ENCODE data around the gene TRABD2B.

TRABD2B gene

DNA sequence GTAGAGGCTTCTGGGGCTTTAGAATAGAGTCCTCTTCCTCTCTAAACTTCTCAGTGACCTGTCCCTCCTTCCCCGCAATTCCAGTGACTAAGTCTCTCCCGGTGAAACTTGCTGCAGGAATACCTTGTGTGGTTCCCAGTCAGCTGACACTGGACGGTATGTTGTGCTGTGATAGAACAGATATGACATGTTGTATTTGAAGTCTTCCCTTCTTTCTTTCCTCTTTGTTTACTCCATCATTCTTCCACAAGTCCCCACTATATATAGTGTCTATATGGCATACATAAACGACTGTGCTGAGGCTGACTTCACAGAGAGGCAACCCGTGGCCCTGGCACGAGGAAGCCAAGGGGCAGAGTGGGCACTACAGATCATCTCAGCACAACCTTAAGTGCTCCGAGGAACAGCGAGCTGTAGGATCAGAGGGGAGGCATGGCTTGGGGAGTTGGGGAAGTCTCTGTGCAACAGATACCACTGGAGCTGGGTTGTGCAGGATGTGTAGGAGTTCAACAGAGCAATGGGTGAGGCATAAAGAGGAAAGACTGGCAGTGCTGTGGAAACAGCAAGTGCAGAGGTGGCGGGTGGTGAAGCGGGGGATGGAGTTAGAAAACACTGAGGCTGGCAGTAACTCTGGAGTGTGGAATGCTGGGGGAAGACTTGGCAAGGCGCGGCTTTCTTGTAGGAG is 237.8 kb downstream of the TRABD2B start:
- TF ChIP-seq, protein P1, sequence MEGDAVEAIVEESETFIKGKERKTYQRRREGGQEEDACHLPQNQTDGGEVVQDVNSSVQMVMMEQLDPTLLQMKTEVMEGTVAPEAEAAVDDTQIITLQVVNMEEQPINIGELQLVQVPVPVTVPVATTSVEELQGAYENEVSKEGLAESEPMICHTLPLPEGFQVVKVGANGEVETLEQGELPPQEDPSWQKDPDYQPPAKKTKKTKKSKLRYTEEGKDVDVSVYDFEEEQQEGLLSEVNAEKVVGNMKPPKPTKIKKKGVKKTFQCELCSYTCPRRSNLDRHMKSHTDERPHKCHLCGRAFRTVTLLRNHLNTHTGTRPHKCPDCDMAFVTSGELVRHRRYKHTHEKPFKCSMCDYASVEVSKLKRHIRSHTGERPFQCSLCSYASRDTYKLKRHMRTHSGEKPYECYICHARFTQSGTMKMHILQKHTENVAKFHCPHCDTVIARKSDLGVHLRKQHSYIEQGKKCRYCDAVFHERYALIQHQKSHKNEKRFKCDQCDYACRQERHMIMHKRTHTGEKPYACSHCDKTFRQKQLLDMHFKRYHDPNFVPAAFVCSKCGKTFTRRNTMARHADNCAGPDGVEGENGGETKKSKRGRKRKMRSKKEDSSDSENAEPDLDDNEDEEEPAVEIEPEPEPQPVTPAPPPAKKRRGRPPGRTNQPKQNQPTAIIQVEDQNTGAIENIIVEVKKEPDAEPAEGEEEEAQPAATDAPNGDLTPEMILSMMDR (IDR thresholded peaks at IDR 0.05; ENCODE audit: borderline replicate concordance, extremely low read depth, low read length, poor library complexity, severe bottlenecking): no peak
- no peak for TF ChIP-seq EZH2 (IDR thresholded peaks at IDR 0.05; ENCODE audit: borderline replicate concordance, low read depth, low read length, severe bottlenecking)
- no peak overlapping the region for H3K27ac ChIP-seq (ENCODE audit: low read length)
- DNase-seq (no peak), ATAC-seq (ENCODE audit: insufficient read depth, low read depth) (no peak)
- H3K27me3 ChIP-seq (ENCODE audit: insufficient read depth, low read length, poor library complexity): peaks cover 8% of the 10 kb centered on the region
- H4K20me1 ChIP-seq (ENCODE audit: insufficient read depth, low read length): peaks cover 4% of the 10 kb centered on the region
- H3K4me1 ChIP-seq (ENCODE audit: insufficient read depth, low read length): no peaks in the 10 kb centered on the region
- H3K4me3 ChIP-seq (ENCODE audit: low read depth in 1 of 2, low read length in 2 of 2): no peak overlapping the region
- H3K9me3 ChIP-seq (ENCODE audit: insufficient read depth, low read length, severe bottlenecking): no peaks in the 10 kb centered on the region
- H3K9ac ChIP-seq (ENCODE audit: low read depth, low read length): no peak overlapping the region
- no peaks in the 10 kb centered on the region for H3K79me2 ChIP-seq (ENCODE audit: insufficient read depth, low read length)
- H3K4me2 ChIP-seq (ENCODE audit: insufficient read depth, low read length): no peak overlapping the region
- H3K36me3 ChIP-seq (ENCODE audit: insufficient read depth, low read length): no peaks in the 10 kb centered on the region
- H2AFZ ChIP-seq (ENCODE audit: low read depth, low read length): no peak overlapping the region

DNA sequence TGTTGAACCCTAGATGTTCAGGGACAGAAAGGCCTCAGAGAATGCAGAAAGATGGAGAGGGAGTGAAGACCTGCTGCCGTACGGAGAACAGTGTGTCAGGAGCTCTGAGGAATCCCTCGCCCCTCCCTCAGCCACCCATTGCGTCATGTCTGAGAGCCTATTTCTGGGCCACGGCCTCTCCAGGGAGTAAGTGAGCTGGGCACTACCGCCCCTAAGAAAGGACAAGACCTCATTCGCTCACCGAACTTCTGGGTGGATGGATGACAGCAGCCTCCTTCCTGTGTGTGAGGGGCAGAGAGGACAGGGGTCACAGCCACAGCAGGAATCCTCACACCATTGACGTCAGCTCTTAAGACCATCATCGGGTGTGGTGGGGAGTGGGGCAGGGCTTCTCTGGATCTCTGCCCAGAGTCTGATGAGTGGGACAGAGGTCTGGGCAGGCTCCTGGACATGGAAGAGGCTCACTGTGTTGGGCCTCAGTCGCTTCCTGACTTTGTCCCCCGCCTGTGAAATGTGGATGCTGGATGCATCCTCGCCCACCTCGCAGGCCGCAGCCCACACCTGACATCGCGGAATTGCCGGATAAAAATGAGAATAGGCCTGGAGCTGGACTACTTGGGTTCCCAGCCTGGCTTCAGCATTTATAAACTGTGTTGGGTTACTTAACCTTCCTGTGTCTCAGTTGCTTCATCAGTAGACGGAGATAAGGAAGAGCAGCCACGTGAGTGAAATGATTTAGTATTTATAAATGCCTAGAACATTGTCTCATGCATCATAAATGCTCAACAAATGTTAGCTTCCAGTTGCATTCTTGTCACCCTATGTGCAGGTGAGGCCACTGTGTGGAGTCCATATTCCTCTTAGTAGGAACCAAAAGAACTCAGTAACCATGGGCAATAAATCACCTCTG is 238.6 kb downstream of the TRABD2B start:
- ATAC-seq (ENCODE audit: insufficient read depth, low read depth): no peak
- H3K4me2 ChIP-seq (ENCODE audit: insufficient read depth, low read length): no peak overlapping the region
- no peak for DNase-seq

DNA sequence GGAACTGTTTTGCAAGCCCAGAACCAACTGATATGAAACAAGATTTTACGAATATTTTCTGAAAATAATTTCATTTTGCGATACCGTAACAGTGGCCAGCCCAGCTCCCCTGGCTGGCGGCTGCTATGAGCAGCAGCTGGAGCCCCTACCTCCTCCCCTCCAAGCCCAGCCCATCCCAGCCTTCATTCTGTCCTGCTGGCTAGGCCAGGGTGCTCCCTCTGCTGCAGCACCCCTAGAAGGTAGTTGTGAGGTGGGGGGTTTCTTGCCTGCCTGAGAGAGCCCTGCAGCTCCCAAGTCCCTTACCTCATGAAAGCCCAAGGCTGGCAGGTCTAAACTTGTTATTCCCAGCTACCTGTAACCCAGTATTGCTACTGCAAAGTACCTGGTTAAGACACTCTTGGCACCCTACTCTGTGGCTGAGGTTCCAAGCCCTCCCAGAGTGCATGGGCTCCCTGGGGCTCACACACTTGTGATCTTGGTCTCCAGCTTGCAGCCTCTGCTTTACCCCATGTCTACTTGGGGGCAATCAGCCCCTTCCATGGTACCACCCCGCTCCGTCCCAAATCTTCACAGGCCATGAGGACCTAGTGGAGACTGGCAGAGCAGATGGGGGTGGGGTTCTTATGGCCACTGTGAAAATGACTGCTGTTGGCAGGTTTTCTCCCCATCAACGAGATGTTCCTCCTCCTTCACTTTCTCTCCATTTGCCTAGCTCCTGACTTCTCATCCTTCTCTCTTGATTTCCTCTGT is 239.8 kb downstream of the TRABD2B start:
- no peak for ATAC-seq (ENCODE audit: insufficient read depth, low read depth)
- no peak for DNase-seq
- H3K4me1 ChIP-seq (ENCODE audit: insufficient read depth, low read length): no peaks in the 10 kb centered on the region

More for the DNA sequence above, 238.6 kb downstream of the TRABD2B start:
- H3K9me3 ChIP-seq (ENCODE audit: insufficient read depth, low read length, severe bottlenecking): no peaks in the 10 kb centered on the region
- peaks cover 4% of the 10 kb centered on the region for H4K20me1 ChIP-seq (ENCODE audit: insufficient read depth, low read length)
- H3K4me1 ChIP-seq (ENCODE audit: insufficient read depth, low read length): no peaks in the 10 kb centered on the region
- no peaks in the 10 kb centered on the region for H3K79me2 ChIP-seq (ENCODE audit: insufficient read depth, low read length)
- H3K36me3 ChIP-seq (ENCODE audit: insufficient read depth, low read length): no peaks in the 10 kb centered on the region
- peaks cover 8% of the 10 kb centered on the region for H3K27me3 ChIP-seq (ENCODE audit: insufficient read depth, low read length, poor library complexity)
- TF ChIP-seq EZH2 (IDR thresholded peaks at IDR 0.05; ENCODE audit: borderline replicate concordance, low read depth, low read length, severe bottlenecking): no peak
- TF ChIP-seq, protein P1 (IDR thresholded peaks at IDR 0.05; ENCODE audit: borderline replicate concordance, extremely low read depth, low read length, poor library complexity, severe bottlenecking): no peak
- no peak overlapping the region for H2AFZ ChIP-seq (ENCODE audit: low read depth, low read length)
- no peak overlapping the region for H3K27ac ChIP-seq (ENCODE audit: low read length)
- H3K9ac ChIP-seq (ENCODE audit: low read depth, low read length): no peak overlapping the region
- H3K4me3 ChIP-seq (ENCODE audit: low read depth in 1 of 2, low read length in 2 of 2): no peak overlapping the region

More for the DNA sequence above, 239.8 kb downstream of the TRABD2B start:
- Histone ChIP-seq H3K9me3 (ENCODE audit: insufficient read depth, low read length, severe bottlenecking) (no peaks in the 10 kb centered on the region), H3K79me2 (ENCODE audit: insufficient read depth, low read length) (no peaks in the 10 kb centered on the region), H3K4me2 (ENCODE audit: insufficient read depth, low read length) (no peak overlapping the region), H2AFZ (ENCODE audit: low read depth, low read length) (no peak overlapping the region), H3K27ac (ENCODE audit: low read length) (no peak overlapping the region), H3K27me3 (ENCODE audit: insufficient read depth, low read length, poor library complexity) (peaks cover 8% of the 10 kb centered on the region), H4K20me1 (ENCODE audit: insufficient read depth, low read length) (peaks cover 4% of the 10 kb centered on the region), H3K36me3 (ENCODE audit: insufficient read depth, low read length) (no peaks in the 10 kb centered on the region), H3K9ac (ENCODE audit: low read depth, low read length) (no peak overlapping the region), H3K4me3 (ENCODE audit: low read depth in 1 of 2, low read length in 2 of 2) (no peak overlapping the region)
- TF ChIP-seq, protein P1 (IDR thresholded peaks at IDR 0.05; ENCODE audit: borderline replicate concordance, extremely low read depth, low read length, poor library complexity, severe bottlenecking): no peak
- no peak for TF ChIP-seq EZH2 (IDR thresholded peaks at IDR 0.05; ENCODE audit: borderline replicate concordance, low read depth, low read length, severe bottlenecking)

Measured in DND-41 (cell line).